ENCODE data around the gene CSPG4. TPM values are rescaled to one million over a fixed set of nuclear protein-coding genes. Genes with fewer than 3 reads are reported as not detected.
A peak's percentile ranks its signal among the peaks of the same experiment; 100 is the strongest.
"Not testable (repeated sequence)": the region's sequence is repeated elsewhere in the genome, so short reads cannot be mapped to it uniquely, and the experiment has no call there.

The CSPG4 gene
- total RNA-seq, 1 donor from 2014 or later, result 7.3 TPM

DNA sequence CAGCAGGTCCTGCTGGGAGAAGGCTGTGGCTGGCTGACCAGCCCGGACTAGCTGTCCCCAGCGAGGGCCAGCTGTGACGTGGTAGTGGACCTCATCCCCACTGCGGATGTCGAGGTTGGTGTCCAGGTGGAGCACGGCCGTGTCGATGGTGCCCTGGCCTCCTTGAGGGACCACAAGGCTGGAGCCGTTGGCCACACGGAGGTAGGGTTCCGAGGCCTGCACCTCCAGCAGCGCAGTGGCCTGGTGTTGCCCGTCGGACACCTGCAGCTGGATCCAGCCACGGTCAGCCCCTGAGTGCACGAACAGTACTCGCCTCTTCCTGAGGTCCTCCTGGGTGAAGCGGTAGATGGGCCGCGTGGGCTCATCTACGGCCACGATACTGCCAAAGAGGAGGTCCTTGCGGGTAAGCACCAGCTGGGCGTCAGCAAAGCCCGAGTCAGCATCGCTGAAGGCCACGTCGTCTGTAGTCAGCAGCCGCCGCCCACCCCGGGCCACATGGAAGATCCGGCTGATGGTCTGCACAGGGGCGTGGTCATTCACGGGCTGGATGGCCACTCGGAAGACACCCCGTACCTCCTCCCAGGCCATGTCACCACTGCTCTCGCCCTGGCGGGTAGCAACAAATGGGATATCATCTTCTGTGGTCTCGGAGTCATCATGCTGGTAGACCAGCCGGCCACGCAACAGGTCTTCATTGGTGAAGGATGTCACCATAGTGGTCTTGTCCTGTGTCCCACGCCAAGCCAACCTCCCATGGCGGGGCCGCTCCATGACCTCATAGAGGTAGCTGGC lies 25.0 kb downstream of the CSPG4 start:
- DNase-seq (ENCODE audit: extremely low spot score, unreplicated experiment), result no peak
- Mint-ChIP-seq H3K9me3 (no peaks in the 10 kb centered on the region), H3K36me3 (no peaks in the 10 kb centered on the region), H3K27me3 (peaks cover 4% of the 10 kb centered on the region), H3K4me1 (ENCODE audit: unreplicated experiment) (peaks cover 4% of the 10 kb centered on the region), H3K4me3 (no peak overlapping the region), H3K27ac (no peak overlapping the region)
- TF ChIP-seq, protein P1, sequence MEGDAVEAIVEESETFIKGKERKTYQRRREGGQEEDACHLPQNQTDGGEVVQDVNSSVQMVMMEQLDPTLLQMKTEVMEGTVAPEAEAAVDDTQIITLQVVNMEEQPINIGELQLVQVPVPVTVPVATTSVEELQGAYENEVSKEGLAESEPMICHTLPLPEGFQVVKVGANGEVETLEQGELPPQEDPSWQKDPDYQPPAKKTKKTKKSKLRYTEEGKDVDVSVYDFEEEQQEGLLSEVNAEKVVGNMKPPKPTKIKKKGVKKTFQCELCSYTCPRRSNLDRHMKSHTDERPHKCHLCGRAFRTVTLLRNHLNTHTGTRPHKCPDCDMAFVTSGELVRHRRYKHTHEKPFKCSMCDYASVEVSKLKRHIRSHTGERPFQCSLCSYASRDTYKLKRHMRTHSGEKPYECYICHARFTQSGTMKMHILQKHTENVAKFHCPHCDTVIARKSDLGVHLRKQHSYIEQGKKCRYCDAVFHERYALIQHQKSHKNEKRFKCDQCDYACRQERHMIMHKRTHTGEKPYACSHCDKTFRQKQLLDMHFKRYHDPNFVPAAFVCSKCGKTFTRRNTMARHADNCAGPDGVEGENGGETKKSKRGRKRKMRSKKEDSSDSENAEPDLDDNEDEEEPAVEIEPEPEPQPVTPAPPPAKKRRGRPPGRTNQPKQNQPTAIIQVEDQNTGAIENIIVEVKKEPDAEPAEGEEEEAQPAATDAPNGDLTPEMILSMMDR (conservative IDR thresholded peaks at IDR 0.05), result no peak

DNA sequence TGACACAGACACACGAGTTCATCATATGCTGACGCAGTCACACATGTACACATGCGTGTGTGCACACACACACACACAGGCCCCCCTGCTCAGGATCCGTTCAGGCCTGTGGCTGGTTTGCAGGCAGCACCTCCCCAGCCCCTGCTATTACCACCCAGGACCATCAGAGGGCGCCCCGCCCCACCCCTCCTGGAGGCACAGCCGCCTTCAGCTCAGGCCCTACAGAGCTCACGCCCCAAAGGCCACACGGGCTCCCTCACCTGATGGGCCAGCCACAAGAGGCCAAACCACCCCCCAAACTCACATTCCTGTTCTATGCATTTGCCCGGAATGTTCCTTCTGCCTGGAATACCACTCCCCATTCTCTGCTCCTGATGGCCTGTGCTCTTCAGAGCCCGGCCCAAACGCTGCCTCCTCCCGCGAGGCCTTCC lies 26.4 kb downstream of the CSPG4 start:
- H3K4me1 Mint-ChIP-seq (ENCODE audit: unreplicated experiment), result not testable (repeated sequence)
- DNase-seq (ENCODE audit: extremely low spot score, unreplicated experiment), result peak; percentile 90

DNA sequence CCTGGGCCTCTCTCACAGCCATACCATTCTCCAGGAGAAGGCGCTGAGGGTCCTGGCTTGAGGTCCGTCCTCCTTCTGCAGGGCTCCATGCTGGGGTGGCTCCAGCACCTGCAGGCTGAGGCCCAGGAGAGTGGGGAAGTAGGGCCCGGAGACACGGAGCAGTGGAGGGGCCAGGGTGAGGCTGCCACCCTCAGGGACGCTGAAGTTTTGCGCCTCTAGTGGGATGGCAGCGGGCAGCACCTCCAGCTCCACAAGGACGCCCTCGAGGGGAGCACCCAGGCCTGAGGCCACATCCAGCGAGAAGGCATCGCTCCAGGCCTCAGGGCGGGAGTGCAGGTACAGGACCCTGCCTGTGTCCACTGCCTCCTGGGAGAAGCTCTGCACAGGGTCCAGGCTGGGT lies 27.5 kb downstream of the CSPG4 start:
- Mint-ChIP-seq H3K4me1 (ENCODE audit: unreplicated experiment) (no peaks in the 10 kb centered on the region), H3K9me3 (no peaks in the 10 kb centered on the region), H3K27me3 (no peaks in the 10 kb centered on the region), H3K4me3 (no peak overlapping the region), H3K27ac (no peak overlapping the region), H3K36me3 (no peaks in the 10 kb centered on the region)
- no peak for DNase-seq (ENCODE audit: extremely low spot score, unreplicated experiment)
- TF ChIP-seq, protein P1 (conservative IDR thresholded peaks at IDR 0.05), result no peak

More for the DNA sequence above, 26.4 kb downstream of the CSPG4 start:
- TF ChIP-seq, protein P1 (conservative IDR thresholded peaks at IDR 0.05), result peak; percentile 81
- not testable (repeated sequence) for H3K27me3 Mint-ChIP-seq, H3K9me3 Mint-ChIP-seq, H3K36me3 Mint-ChIP-seq, H3K4me3 Mint-ChIP-seq
- H3K27ac Mint-ChIP-seq, result peak overlapping the region; percentile 29

DNA sequence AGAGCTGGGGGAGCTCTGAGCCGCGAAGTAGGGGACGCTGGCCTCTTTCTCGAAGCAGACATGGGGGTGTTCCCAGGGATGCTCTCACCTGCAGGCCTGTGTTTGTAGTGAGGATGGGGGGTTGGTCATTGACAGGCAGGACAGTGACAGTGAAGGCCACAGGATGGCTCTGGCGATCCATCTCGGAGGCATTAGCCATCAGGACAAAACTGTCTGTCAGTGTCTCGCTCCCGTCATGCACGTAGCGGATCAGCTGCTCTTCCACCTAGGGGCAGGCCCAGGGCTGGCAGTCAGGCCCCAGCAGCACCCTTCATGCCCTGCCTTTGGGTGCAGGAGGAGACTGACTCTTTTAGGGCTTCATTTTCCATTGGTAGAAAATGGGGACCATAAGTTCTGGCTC lies 28.0 kb downstream of the CSPG4 start:
- Mint-ChIP-seq H3K36me3 (no peaks in the 10 kb centered on the region), H3K9me3 (no peaks in the 10 kb centered on the region), H3K4me1 (ENCODE audit: unreplicated experiment) (no peaks in the 10 kb centered on the region), H3K27me3 (no peaks in the 10 kb centered on the region), H3K4me3 (no peak overlapping the region), H3K27ac (no peak overlapping the region)
- TF ChIP-seq, protein P1 (conservative IDR thresholded peaks at IDR 0.05), result no peak
- DNase-seq (ENCODE audit: extremely low spot score, unreplicated experiment), result no peak

DNA sequence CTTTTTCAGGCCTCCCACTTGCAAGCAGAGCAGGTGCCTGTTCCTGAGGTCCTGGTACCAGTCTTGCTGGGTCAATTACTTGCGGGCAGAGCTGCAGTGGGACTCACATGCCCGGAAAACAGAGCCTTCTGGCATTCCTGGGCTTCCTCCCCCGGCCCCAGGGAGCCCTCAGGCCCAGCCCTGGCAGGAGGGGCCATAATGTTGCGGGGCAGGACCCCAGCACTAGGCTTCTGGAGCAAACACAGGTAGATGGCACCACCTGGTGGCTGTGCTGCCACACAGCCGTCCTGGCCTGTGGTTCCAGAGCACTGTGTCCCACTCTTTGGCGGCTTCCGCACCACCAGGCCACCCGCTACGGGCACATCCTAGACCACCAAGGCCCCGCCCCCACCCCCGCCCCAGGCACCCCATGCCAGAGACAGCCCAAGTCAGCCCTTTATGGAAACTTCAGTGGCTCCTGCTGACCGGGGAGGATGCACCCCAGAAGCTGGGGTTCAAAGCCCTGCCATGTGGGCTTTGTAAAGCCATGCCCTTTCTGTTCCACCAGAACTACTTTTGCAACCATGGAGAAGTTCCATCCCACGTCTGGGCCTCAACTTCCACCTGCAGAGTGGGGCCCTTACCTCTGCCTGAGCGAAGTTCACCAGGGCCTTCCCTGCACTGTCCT lies 28.9 kb downstream of the CSPG4 start:
- H3K36me3 Mint-ChIP-seq; H3K27ac Mint-ChIP-seq; H3K4me1 Mint-ChIP-seq (ENCODE audit: unreplicated experiment); H3K4me3 Mint-ChIP-seq; H3K27me3 Mint-ChIP-seq; H3K9me3 Mint-ChIP-seq: not testable (repeated sequence)
- DNase-seq (ENCODE audit: extremely low spot score, unreplicated experiment), result peak; percentile 85
- TF ChIP-seq, protein P1 (conservative IDR thresholded peaks at IDR 0.05), result peak; percentile 93
